CD4-positive, CD25-positive, alpha-beta regulatory T cell (primary cell): ENCODE results near the gene NDST1. TPM values are rescaled to one million over a fixed set of nuclear protein-coding genes. Genes with fewer than 3 reads are reported as not detected.

Experiments
- ATAC-seq, 2 donors: fragments of 150-1000 bp; cut with Tn5 transposase; one replicate each; pipeline ENCODE4 v1.10.0; 2021; ENCODE audit warnings: low read depth in 2 of 2, moderate number of reproducible peaks in 2 of 2, moderate library complexity in 1 of 2
- DNase-seq, 3 donors: peaks; one replicate each; pipeline versions ENCODE4 v3.0.0 to v3.0.0-alpha.2; 2012 to 2022; ENCODE audit warnings: mixed read lengths in 1 of 3
- H3K27ac ChIP-seq: one replicate; pipeline ENCODE4 v1.7.0; 2013; ENCODE audit warnings: mild to moderate bottlenecking, low read length; ENCODE audit not compliant: insufficient read depth, poor library complexity, severe bottlenecking
- H3K27me3 ChIP-seq: one replicate; pipeline ENCODE4 v1.7.0; 2013; ENCODE audit warnings: low read length; ENCODE audit not compliant: control insufficient read depth, insufficient read depth
- H3K36me3 ChIP-seq: one replicate; pipeline ENCODE4 v1.7.0; 2013; ENCODE audit warnings: mild to moderate bottlenecking, low read length, moderate library complexity; ENCODE audit not compliant: control insufficient read depth, insufficient read depth
- H3K4me1 ChIP-seq: 2 replicates; pipeline ENCODE4 v1.7.0; 2013; ENCODE audit warnings: mild to moderate bottlenecking, low read length; ENCODE audit not compliant: insufficient read depth, control insufficient read depth, poor library complexity, severe bottlenecking
- H3K4me3 ChIP-seq: one replicate; pipeline ENCODE4 v1.7.0; 2013; ENCODE audit warnings: low read depth, mild to moderate bottlenecking, low read length, moderate library complexity
- H3K9me3 ChIP-seq, 2 experiments: 1 replicate in 1 of 2; 2 replicates in 1 of 2; pipeline ENCODE4 v1.7.0; 2013; ENCODE audit warnings: low read length in 2 of 2, mild to moderate bottlenecking in 1 of 2, moderate library complexity in 1 of 2; ENCODE audit not compliant: control insufficient read depth in 2 of 2
- H3K27ac Mint-ChIP-seq, 3 donors: one replicate each; pipeline ENCODE4 v1.8.0; 2020 to 2022; ENCODE audit warnings: mild to moderate bottlenecking in 3 of 3, mixed read lengths in 3 of 3, moderate library complexity in 2 of 3
- H3K27me3 Mint-ChIP-seq: one replicate; pipeline ENCODE4 v1.8.0; 2022; ENCODE audit warnings: mild to moderate bottlenecking, mixed read lengths
- H3K36me3 Mint-ChIP-seq: one replicate; pipeline ENCODE4 v1.8.0; 2020; ENCODE audit warnings: mixed read lengths
- H3K4me1 Mint-ChIP-seq, 4 donors: one replicate each; pipeline ENCODE4 v1.8.0; 2020 to 2022; ENCODE audit warnings: mixed read lengths in 4 of 4, mild to moderate bottlenecking in 1 of 4
- H3K4me3 Mint-ChIP-seq, 4 donors: one replicate each; pipeline ENCODE4 v1.8.0; 2020 to 2022; ENCODE audit warnings: mild to moderate bottlenecking in 4 of 4, mixed read lengths in 4 of 4, moderate library complexity in 3 of 4
- H3K9me3 Mint-ChIP-seq, 7 donors: one replicate each; pipeline ENCODE4 v1.8.0; 2020 to 2022; ENCODE audit warnings: mixed read lengths in 7 of 7, mild to moderate bottlenecking in 3 of 7, moderate library complexity in 2 of 7
- polyA plus RNA-seq, 4 donors: library from polyadenylated mRNA; unstranded; fragments of 300-500 nt; fragmentation: Illumina TruSeq; gene quantifications; one replicate each; pipeline ENCODE4 v1.2.3, GENCODE V29; 2021
- total RNA-seq: library from RNA; stranded (reverse); gene quantifications from one replicate; pipeline ENCODE4 v1.2.3, GENCODE V29; 2022

The NDST1 gene
- total and polyA plus RNA-seq, 5 donors from 2014 or later: 2.4 TPM; not detected in 4

GRCh38 chr5:150599917-150600511 is 92.1 kb downstream of the NDST1 start:
- Histone ChIP-seq H3K4me3 (no peak overlapping the region), H3K36me3 (no peaks in the 10 kb centered on the region), H3K4me1 (no peaks in the 10 kb centered on the region), H3K27ac (no peak overlapping the region), H3K9me3 (no peaks in the 10 kb centered on the region), H3K27me3 (no peaks in the 10 kb centered on the region)
- Mint-ChIP-seq H3K4me3 (no peak overlapping the region), H3K36me3 (no peaks in the 10 kb centered on the region), H3K9me3 (no peaks in the 10 kb centered on the region), H3K27me3 (peaks cover 4% of the 10 kb centered on the region), H3K27ac (no peak overlapping the region), H3K4me1 (no peaks in the 10 kb centered on the region)
- no peak for ATAC-seq
- DNase-seq: no peak

DNA sequence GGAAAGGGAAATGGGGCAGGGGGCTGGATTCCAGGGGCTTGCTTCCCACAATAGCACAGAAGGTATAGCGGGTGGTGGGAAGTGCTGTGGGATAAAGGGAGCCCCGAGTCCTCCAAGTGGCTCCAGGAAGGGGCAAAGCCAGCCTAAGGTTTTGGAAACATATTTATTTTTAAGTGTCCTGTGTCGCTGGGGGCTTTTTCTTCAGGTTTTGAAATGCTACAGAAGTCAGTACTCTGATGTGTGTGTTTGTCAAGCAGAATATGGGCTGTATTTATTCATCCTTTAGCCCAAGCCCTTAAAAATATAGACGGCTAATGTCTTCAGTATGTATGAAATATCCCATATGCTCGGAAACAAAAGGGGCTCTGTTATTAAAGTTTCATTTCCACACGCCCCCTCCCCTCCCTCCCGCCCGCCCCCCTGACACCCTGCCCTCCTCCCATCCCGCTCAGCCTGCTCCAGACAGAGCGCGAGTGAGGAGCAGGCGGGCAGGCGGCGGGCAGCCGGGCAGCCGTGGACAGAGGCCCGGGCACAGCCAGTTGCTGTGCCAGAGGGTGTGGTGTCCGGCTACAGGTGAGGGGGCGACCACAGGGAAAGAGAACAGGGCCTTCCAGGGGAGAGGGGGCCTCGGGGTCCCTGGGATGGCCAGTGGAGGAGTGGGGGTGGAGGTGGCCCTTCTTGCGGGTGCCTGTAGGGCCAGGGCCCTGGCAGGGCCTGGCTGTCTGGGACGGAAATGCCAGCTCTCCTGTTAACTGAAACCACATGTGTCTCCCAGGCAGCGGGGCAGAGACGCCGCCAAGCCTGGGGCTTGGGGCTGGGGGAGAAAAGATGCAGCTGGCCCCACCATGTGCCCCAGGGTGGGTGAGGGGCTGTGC is 92.9 kb downstream of the NDST1 start:
- H3K9me3 Mint-ChIP-seq: no peaks in the 10 kb centered on the region
- no peak overlapping the region for H3K4me3 ChIP-seq
- ATAC-seq: no peak
- DNase-seq: no peak
- H3K27ac Mint-ChIP-seq: no peak overlapping the region
- no peaks in the 10 kb centered on the region for H3K9me3 ChIP-seq
- H3K27ac ChIP-seq: no peak overlapping the region
- peaks cover 4% of the 10 kb centered on the region for H3K27me3 Mint-ChIP-seq
- no peaks in the 10 kb centered on the region for H3K4me1 Mint-ChIP-seq
- no peaks in the 10 kb centered on the region for H3K27me3 ChIP-seq
- no peaks in the 10 kb centered on the region for H3K36me3 ChIP-seq
- no peaks in the 10 kb centered on the region for H3K36me3 Mint-ChIP-seq
- no peaks in the 10 kb centered on the region for H3K4me1 ChIP-seq
- no peak overlapping the region for H3K4me3 Mint-ChIP-seq

GRCh38 chr5:150601491-150602345 is 93.8 kb downstream of the NDST1 start:
- Mint-ChIP-seq H3K36me3 (no peaks in the 10 kb centered on the region), H3K27me3 (peaks cover 4% of the 10 kb centered on the region), H3K4me3 (no peak overlapping the region), H3K9me3 (peaks cover 0 to under 1% (median 0%) of the 10 kb centered on the region in 7 donors), H3K4me1 (no peaks in the 10 kb centered on the region), H3K27ac (no peak overlapping the region)
- H3K9me3 ChIP-seq: no peaks in the 10 kb centered on the region
- H3K27me3 ChIP-seq: no peaks in the 10 kb centered on the region
- H3K36me3 ChIP-seq: no peaks in the 10 kb centered on the region
- no peak overlapping the region for H3K4me3 ChIP-seq
- ATAC-seq (no peak), DNase-seq (no peak)
- H3K4me1 ChIP-seq: no peaks in the 10 kb centered on the region
- H3K27ac ChIP-seq: no peak overlapping the region

DNA sequence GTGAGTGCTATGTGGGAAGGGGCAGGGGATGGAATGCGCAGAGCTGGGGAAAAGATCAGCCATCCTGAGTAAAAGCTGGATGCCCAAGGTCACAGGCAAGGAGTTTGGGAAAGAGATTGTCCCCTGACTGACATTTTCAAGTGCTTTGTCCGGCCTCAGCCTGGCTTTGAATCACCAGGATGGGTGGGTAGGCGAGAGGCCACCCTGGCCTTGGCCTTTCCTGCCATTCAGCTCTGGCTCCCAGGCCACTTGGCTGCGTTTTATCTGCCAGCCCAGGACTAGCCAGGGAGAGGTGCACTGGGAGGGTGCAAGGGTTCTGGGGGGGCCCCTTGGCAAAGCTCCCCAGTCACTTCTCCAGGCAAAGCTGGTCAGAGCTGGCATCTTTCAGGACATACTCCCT is 95.1 kb downstream of the NDST1 start:
- Histone ChIP-seq H3K27me3 (no peaks in the 10 kb centered on the region), H3K4me1 (no peaks in the 10 kb centered on the region), H3K27ac (no peak overlapping the region), H3K36me3 (no peaks in the 10 kb centered on the region), H3K4me3 (no peak overlapping the region), H3K9me3 (no peaks in the 10 kb centered on the region)
- peaks cover 0 to 2% (median 0%) of the 10 kb centered on the region in 7 donors for H3K9me3 Mint-ChIP-seq
- H3K4me3 Mint-ChIP-seq: no peak overlapping the region
- H3K27ac Mint-ChIP-seq: no peak overlapping the region
- ATAC-seq (no peak), DNase-seq (no peak)
- H3K36me3 Mint-ChIP-seq: no peaks in the 10 kb centered on the region
- H3K4me1 Mint-ChIP-seq: no peaks in the 10 kb centered on the region
- peaks cover 4% of the 10 kb centered on the region for H3K27me3 Mint-ChIP-seq

DNA sequence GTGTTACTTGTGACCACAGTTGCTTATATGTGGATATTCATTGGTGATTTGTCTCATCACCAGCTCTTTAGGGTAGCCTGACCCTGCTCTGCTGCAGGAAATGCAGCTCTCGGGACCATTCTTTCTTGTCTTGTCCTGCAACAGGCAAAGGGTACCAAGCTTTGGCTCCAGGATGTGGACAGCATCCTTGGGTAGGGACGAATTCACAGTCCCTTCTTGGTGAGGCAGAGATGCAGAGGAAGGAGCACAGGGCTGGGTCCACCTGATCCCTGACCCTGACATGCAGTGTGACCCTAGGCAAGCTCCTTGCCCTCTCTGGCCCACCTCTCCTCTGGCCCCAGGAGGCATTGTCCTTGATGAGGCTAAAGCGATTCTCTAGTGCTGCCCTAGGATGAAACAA is 95.6 kb downstream of the NDST1 start:
- Mint-ChIP-seq H3K4me3 (no peak overlapping the region), H3K27ac (no peak overlapping the region), H3K27me3 (peaks cover 4% of the 10 kb centered on the region), H3K9me3 (peaks cover 0 to 2% (median 0%) of the 10 kb centered on the region in 7 donors), H3K4me1 (no peaks in the 10 kb centered on the region), H3K36me3 (no peaks in the 10 kb centered on the region)
- no peaks in the 10 kb centered on the region for H3K36me3 ChIP-seq
- no peaks in the 10 kb centered on the region for H3K27me3 ChIP-seq
- DNase-seq (no peak), ATAC-seq (no peak)
- H3K4me3 ChIP-seq: no peak overlapping the region
- H3K4me1 ChIP-seq: no peaks in the 10 kb centered on the region
- no peaks in the 10 kb centered on the region for H3K9me3 ChIP-seq
- H3K27ac ChIP-seq: no peak overlapping the region

- Mint-ChIP-seq H3K27ac (no peak overlapping the region), H3K4me3 (no peak overlapping the region), H3K27me3 (peaks cover 4% of the 10 kb centered on the region), H3K9me3 (peaks cover 0 to 2% (median 0%) of the 10 kb centered on the region in 7 donors), H3K4me1 (no peaks in the 10 kb centered on the region), H3K36me3 (no peaks in the 10 kb centered on the region)
- H3K27me3 ChIP-seq: no peaks in the 10 kb centered on the region
- no peak overlapping the region for H3K4me3 ChIP-seq
- DNase-seq: no peak
- no peak for ATAC-seq
- H3K36me3 ChIP-seq: no peaks in the 10 kb centered on the region
- H3K27ac ChIP-seq: no peak overlapping the region
- H3K4me1 ChIP-seq: no peaks in the 10 kb centered on the region
- no peaks in the 10 kb centered on the region for H3K9me3 ChIP-seq
These were observed 96.1 kb downstream of the NDST1 start for GRCh38 chr5:150604010-150604409.

DNA sequence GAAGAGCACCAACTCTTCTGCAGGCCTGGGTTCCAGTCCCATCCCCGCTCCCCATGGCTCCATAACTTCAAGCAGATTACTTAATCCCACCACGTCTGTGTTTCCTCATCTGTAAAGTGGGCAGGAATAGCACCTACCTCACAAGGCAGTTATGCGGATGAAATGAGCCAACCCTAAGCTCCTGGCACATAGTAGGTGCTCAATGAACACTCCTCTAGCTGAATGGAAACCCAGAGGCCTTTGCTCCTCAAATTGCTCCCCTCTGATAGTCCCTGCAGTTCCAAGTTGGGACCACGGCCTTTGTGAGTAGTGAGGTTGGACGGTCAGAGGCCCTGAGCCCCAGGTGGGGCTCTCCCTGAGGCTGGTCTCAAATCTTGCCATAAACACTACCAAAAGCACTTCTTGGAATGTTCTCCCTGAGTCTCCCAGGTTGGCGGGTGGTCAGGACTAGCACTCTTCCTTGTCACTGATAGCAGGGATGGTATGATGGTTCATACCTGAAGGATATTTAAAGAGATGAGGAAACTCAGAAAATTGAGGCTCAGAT is 97.0 kb downstream of the NDST1 start:
- DNase-seq (no peak), ATAC-seq (no peak)
- no peak overlapping the region for H3K27ac Mint-ChIP-seq
- Histone ChIP-seq H3K27ac (no peak overlapping the region), H3K9me3 (no peaks in the 10 kb centered on the region), H3K27me3 (no peaks in the 10 kb centered on the region), H3K36me3 (no peaks in the 10 kb centered on the region), H3K4me3 (no peak overlapping the region), H3K4me1 (no peaks in the 10 kb centered on the region)
- no peaks in the 10 kb centered on the region for H3K4me1 Mint-ChIP-seq
- H3K36me3 Mint-ChIP-seq: no peaks in the 10 kb centered on the region
- peaks cover 4% of the 10 kb centered on the region for H3K27me3 Mint-ChIP-seq
- peaks cover 0 to 2% (median 0%) of the 10 kb centered on the region in 7 donors for H3K9me3 Mint-ChIP-seq
- H3K4me3 Mint-ChIP-seq: no peak overlapping the region
